ENCODE results near the gene GREB1L. TPM values are rescaled to one million over a fixed set of nuclear protein-coding genes. Genes with fewer than 3 reads are reported as not detected.

Gene GREB1L
- total RNA-seq, 2 donors from 2014 or later: 3.1 to 3.9 TPM

GRCh38 chr18:21241301-21242048 lies 557 bp upstream of the GREB1L start:
- Histone ChIP-seq H3K27me3 (ENCODE audit: control insufficient read depth, insufficient read depth, low read length, poor library complexity, severe bottlenecking) (peaks cover 97% of the 10 kb centered on the region), H3K4me3 (ENCODE audit: low read length) (peak overlapping the region; percentile 43), H3K9ac (ENCODE audit: extremely low read depth, low read length, poor library complexity, severe bottlenecking) (no peak overlapping the region), H3K4me1 (ENCODE audit: control insufficient read depth, insufficient read depth, low read length) (no peaks in the 10 kb centered on the region), H3K9me3 (ENCODE audit: control insufficient read depth, low read length) (no peaks in the 10 kb centered on the region), H3K36me3 (ENCODE audit: control insufficient read depth, insufficient read depth, low read length) (no peaks in the 10 kb centered on the region), H3K27ac (ENCODE audit: low read depth, low read length) (peak overlapping the region; percentile 84)
- Mint-ChIP-seq H3K4me1 (peaks cover 7% of the 10 kb centered on the region), H3K27me3 (ENCODE audit: insufficient read depth) (peaks cover 96% of the 10 kb centered on the region), H3K9me3 (no peaks in the 10 kb centered on the region), H3K36me3 (ENCODE audit: low read depth) (no peaks in the 10 kb centered on the region), H3K4me3 (peak overlapping the region; percentile 57), H3K27ac (no peak overlapping the region)
- DNase-seq: peak; percentile 69
- TF ChIP-seq CTCF (conservative IDR thresholded peaks at IDR 0.05): no peak
- WGBS, 2 experiments (ENCODE audit: insufficient coverage in 1 of 2, insufficient read length in 1 of 2): 3 to 8% methylated on average over 2 to 46 of the region's 54 CpGs

GRCh38 chr18:21242780-21243401 lies 859 bp downstream of the GREB1L start:
- peak; percentile 62 for DNase-seq
- Histone ChIP-seq H3K9ac (ENCODE audit: extremely low read depth, low read length, poor library complexity, severe bottlenecking) (no peak overlapping the region), H3K36me3 (ENCODE audit: control insufficient read depth, insufficient read depth, low read length) (no peaks in the 10 kb centered on the region), H3K27me3 (ENCODE audit: control insufficient read depth, insufficient read depth, low read length, poor library complexity, severe bottlenecking) (peaks cover 97% of the 10 kb centered on the region), H3K4me3 (ENCODE audit: low read length) (peak overlapping the region; percentile 81), H3K27ac (ENCODE audit: low read depth, low read length) (peak overlapping the region; percentile 67), H3K4me1 (ENCODE audit: control insufficient read depth, insufficient read depth, low read length) (no peaks in the 10 kb centered on the region), H3K9me3 (ENCODE audit: control insufficient read depth, low read length) (no peaks in the 10 kb centered on the region)
- WGBS, 2 experiments (ENCODE audit: insufficient coverage in 1 of 2, insufficient read length in 1 of 2): 1 to 2% methylated on average over 26 to 48 of the region's 48 CpGs
- H3K36me3 Mint-ChIP-seq (ENCODE audit: low read depth): no peaks in the 10 kb centered on the region
- H3K4me1 Mint-ChIP-seq: peaks cover 13% of the 10 kb centered on the region
- H3K9me3 Mint-ChIP-seq: no peaks in the 10 kb centered on the region
- H3K4me3 Mint-ChIP-seq: peak overlapping the region; percentile 57
- TF ChIP-seq CTCF (conservative IDR thresholded peaks at IDR 0.05): no peak
- no peak overlapping the region for H3K27ac Mint-ChIP-seq
- peaks cover 94% of the 10 kb centered on the region for H3K27me3 Mint-ChIP-seq (ENCODE audit: insufficient read depth)

GRCh38 chr18:21254576-21254975 lies 12.5 kb downstream of the GREB1L start:
- Histone ChIP-seq H3K4me1 (ENCODE audit: control insufficient read depth, insufficient read depth, low read length) (no peaks in the 10 kb centered on the region), H3K4me3 (ENCODE audit: low read length) (no peak overlapping the region), H3K9ac (ENCODE audit: extremely low read depth, low read length, poor library complexity, severe bottlenecking) (no peak overlapping the region), H3K27ac (ENCODE audit: low read depth, low read length) (no peak overlapping the region), H3K36me3 (ENCODE audit: control insufficient read depth, insufficient read depth, low read length) (no peaks in the 10 kb centered on the region), H3K27me3 (ENCODE audit: control insufficient read depth, insufficient read depth, low read length, poor library complexity, severe bottlenecking) (peaks cover 100% of the 10 kb centered on the region), H3K9me3 (ENCODE audit: control insufficient read depth, low read length) (no peaks in the 10 kb centered on the region)
- Mint-ChIP-seq H3K36me3 (ENCODE audit: low read depth) (no peaks in the 10 kb centered on the region), H3K9me3 (no peaks in the 10 kb centered on the region), H3K27me3 (ENCODE audit: insufficient read depth) (peaks cover 94% of the 10 kb centered on the region), H3K27ac (no peak overlapping the region), H3K4me3 (no peak overlapping the region), H3K4me1 (peaks cover 13% of the 10 kb centered on the region)
- no peak for DNase-seq
- WGBS, 2 experiments (ENCODE audit: insufficient coverage in 1 of 2, insufficient read length in 1 of 2): 86 to 89% methylated on average over 3 of the region's 3 CpGs
- TF ChIP-seq CTCF (conservative IDR thresholded peaks at IDR 0.05): no peak
